PC-9 (cell line): ENCODE measurements around the gene MAMDC4. TPM values are rescaled to one million over a fixed set of nuclear protein-coding genes. Genes with fewer than 3 reads are reported as not detected.

Source experiments
- BruUV-seq: library from RNA; stranded (reverse); fragments of 400-500 nt; replicated peaks from 2 replicates; lab custom pipeline; 2021; lab: Mats Ljungman, UMichigan
- CTCF ChIA-PET: fragments of 300-600 bp; sonication (Branson Sonifier 250); formaldehyde crosslinking; loops from one replicate; lab custom pipeline; 2022; ENCODE audit warnings: antibody characterized with exemption; lab: Charles Lee
- POLR2A ChIA-PET: fragments of 300-600 bp; sonication (Branson Sonifier 250); formaldehyde crosslinking; loops from one replicate; lab custom pipeline; 2022; ENCODE audit warnings: antibody characterized with exemption; ENCODE audit not compliant: unreplicated experiment; lab: Charles Lee
- DNase-seq, 2 experiments: peaks; one replicate each; pipeline versions ENCODE4 v3.0.0 to v3.0.0-alpha.2; 2015 to 2022; ENCODE audit warnings: mixed read lengths in 1 of 2
- H2AFZ ChIP-seq: fragments of 200-600 bp; sonication (generic); 2 replicates; pipeline ENCODE4 v1.8.1; 2017; ENCODE audit warnings: antibody characterized with exemption
- H3F3A ChIP-seq: fragments of 200-600 bp; sonication (generic); 2 replicates; pipeline ENCODE4 v1.8.1; 2017; ENCODE audit warnings: antibody characterized with exemption, mild to moderate bottlenecking, low read depth; ENCODE audit not compliant: insufficient read depth
- H3K27ac ChIP-seq: fragments of 200-600 bp; sonication (generic); 2 replicates; pipeline ENCODE4 v1.6.1; 2016; ENCODE audit warnings: mixed run types
- H3K27me3 ChIP-seq: fragments of 200-600 bp; sonication (generic); 2 replicates; pipeline ENCODE4 v1.6.1; 2016; ENCODE audit warnings: low read depth, mixed run types; ENCODE audit not compliant: insufficient read depth
- H3K36me3 ChIP-seq: fragments of 200-600 bp; sonication (generic); 2 replicates; pipeline ENCODE4 v1.6.1; 2016; ENCODE audit warnings: low read depth, mixed run types
- H3K4me1 ChIP-seq: fragments of 200-600 bp; sonication (generic); replicated peaks from 2 replicates; pipeline ENCODE4 v1.6.1; 2016; ENCODE audit warnings: mixed run types; ENCODE audit not compliant: insufficient read depth
- H3K4me2 ChIP-seq: fragments of 200-600 bp; sonication (generic); 2 replicates; pipeline ENCODE4 v1.6.1; 2017; ENCODE audit warnings: mixed run types
- H3K4me3 ChIP-seq: fragments of 200-600 bp; sonication (generic); 2 replicates; pipeline ENCODE4 v1.6.1; 2016; ENCODE audit warnings: mixed run types
- H3K79me2 ChIP-seq: fragments of 200-600 bp; sonication (generic); 2 replicates; pipeline ENCODE4 v1.6.1; 2017; ENCODE audit warnings: low read depth, mixed run types
- H3K9me2 ChIP-seq: fragments of 200-600 bp; sonication (generic); 2 replicates; pipeline ENCODE4 v1.8.1; 2017; ENCODE audit warnings: mild to moderate bottlenecking; ENCODE audit not compliant: insufficient read depth
- H3K9me3 ChIP-seq: fragments of 200-600 bp; sonication (generic); 2 replicates; pipeline ENCODE4 v1.8.1; 2016; ENCODE audit warnings: low read depth; ENCODE audit not compliant: insufficient read depth
- H4K20me1 ChIP-seq: fragments of 200-600 bp; sonication (generic); 2 replicates; pipeline ENCODE4 v1.8.1; 2017; ENCODE audit not compliant: insufficient read depth
- EZH2 ChIP-seq: fragments of 200-600 bp; sonication (generic); IDR thresholded peaks from 2 replicates; pipeline ENCODE4 v1.8.0; 2017; ENCODE audit warnings: antibody characterized with exemption, low read depth
- intact Hi-C: fragments of 100-400 bp; cut with micrococcal nuclease; formaldehyde crosslinking; loops from one replicate; pipeline ENCODE4 v1.10.0; 2022; ENCODE audit not compliant: unreplicated experiment
- total RNA-seq: library from RNA; stranded (reverse); gene quantifications from 2 replicates; pipeline ENCODE4 v1.2.3, GENCODE V29; 2021
- TF ChIP-seq, protein P1 (sequence below): fragments of 200-600 bp; sonication (generic); conservative IDR thresholded peaks from 2 replicates; pipeline ENCODE4 v1.6.1; 2017; ENCODE audit warnings: mixed run types, antibody characterized with exemption, mild to moderate bottlenecking, moderate library complexity

Gene MAMDC4
- total RNA-seq, 1 experiment from 2014 or later, result 9.2 TPM

- no peak overlapping the region for H2AFZ ChIP-seq
- TF ChIP-seq EZH2, result no peak
- TF ChIP-seq, protein P1, sequence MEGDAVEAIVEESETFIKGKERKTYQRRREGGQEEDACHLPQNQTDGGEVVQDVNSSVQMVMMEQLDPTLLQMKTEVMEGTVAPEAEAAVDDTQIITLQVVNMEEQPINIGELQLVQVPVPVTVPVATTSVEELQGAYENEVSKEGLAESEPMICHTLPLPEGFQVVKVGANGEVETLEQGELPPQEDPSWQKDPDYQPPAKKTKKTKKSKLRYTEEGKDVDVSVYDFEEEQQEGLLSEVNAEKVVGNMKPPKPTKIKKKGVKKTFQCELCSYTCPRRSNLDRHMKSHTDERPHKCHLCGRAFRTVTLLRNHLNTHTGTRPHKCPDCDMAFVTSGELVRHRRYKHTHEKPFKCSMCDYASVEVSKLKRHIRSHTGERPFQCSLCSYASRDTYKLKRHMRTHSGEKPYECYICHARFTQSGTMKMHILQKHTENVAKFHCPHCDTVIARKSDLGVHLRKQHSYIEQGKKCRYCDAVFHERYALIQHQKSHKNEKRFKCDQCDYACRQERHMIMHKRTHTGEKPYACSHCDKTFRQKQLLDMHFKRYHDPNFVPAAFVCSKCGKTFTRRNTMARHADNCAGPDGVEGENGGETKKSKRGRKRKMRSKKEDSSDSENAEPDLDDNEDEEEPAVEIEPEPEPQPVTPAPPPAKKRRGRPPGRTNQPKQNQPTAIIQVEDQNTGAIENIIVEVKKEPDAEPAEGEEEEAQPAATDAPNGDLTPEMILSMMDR, result no peak
- no peak overlapping the region for H3K4me3 ChIP-seq
- no peak overlapping the region for H3K27ac ChIP-seq
- H4K20me1 ChIP-seq, result peaks cover 19% of the 10 kb centered on the region; the same call in 1 of the 2 replicates
- H3K27me3 ChIP-seq, result no peaks in the 10 kb centered on the region
- H3K4me2 ChIP-seq, result no peak overlapping the region
- intact Hi-C loops, result no loop called here
- ChIA-PET CTCF (no interaction called here), POLR2A (no interaction called here)
- no peaks in the 10 kb centered on the region for H3K9me3 ChIP-seq
- H3K79me2 ChIP-seq, result no peaks in the 10 kb centered on the region
- DNase-seq, result peak; percentile 12 to 21
- no TSS peak for BruUV-seq
- no peaks in the 10 kb centered on the region for H3K4me1 ChIP-seq
- 0 out of 2 replicates have a peak, but pooled peaks cover 8% of the 10 kb centered on the region for H3K36me3 ChIP-seq
- peaks cover 9% of the 10 kb centered on the region; the same call in 1 of the 2 replicates for H3F3A ChIP-seq
- no peaks in the 10 kb centered on the region for H3K9me2 ChIP-seq
Measured at GRCh38 chr9:136857581-136858412, 5.7 kb downstream of the MAMDC4 start.

DNA sequence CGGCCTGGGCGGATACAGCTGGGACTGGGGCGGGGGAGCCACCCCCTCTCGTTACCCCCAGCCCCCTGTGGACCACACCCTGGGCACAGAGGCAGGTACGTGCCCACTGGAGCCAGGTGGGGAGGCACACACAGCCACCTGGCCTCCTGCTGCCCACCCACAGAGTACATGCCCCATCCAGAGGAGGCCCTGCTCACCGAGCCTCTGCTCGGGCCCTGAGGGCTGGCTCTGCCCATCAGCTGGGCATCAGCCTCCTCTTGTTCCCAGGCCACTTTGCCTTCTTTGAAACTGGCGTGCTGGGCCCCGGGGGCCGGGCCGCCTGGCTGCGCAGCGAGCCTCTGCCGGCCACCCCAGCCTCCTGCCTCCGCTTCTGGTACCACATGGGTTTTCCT lies 6.3 kb downstream of the MAMDC4 start:
- Histone ChIP-seq H3K4me3 (no peak overlapping the region), H3K4me2 (no peak overlapping the region), H3K36me3 (0 out of 2 replicates have a peak, but pooled peaks cover 8% of the 10 kb centered on the region), H2AFZ (no peak overlapping the region), H3K27me3 (no peaks in the 10 kb centered on the region), H3K9me3 (no peaks in the 10 kb centered on the region), H3K4me1 (no peaks in the 10 kb centered on the region), H3K79me2 (no peaks in the 10 kb centered on the region; the same call in 1 of the 2 replicates), H3K9me2 (no peaks in the 10 kb centered on the region), H3K27ac (no peak overlapping the region), H3F3A (peaks cover 9% of the 10 kb centered on the region; the same call in 1 of the 2 replicates), H4K20me1 (peaks cover 18% of the 10 kb centered on the region)
- no TSS peak for BruUV-seq
- intact Hi-C loops, result no loop called here
- no peak for DNase-seq
- ChIA-PET CTCF (no interaction called here), POLR2A (no interaction called here)
- TF ChIP-seq EZH2, result no peak
- TF ChIP-seq, protein P1, result no peak

DNA sequence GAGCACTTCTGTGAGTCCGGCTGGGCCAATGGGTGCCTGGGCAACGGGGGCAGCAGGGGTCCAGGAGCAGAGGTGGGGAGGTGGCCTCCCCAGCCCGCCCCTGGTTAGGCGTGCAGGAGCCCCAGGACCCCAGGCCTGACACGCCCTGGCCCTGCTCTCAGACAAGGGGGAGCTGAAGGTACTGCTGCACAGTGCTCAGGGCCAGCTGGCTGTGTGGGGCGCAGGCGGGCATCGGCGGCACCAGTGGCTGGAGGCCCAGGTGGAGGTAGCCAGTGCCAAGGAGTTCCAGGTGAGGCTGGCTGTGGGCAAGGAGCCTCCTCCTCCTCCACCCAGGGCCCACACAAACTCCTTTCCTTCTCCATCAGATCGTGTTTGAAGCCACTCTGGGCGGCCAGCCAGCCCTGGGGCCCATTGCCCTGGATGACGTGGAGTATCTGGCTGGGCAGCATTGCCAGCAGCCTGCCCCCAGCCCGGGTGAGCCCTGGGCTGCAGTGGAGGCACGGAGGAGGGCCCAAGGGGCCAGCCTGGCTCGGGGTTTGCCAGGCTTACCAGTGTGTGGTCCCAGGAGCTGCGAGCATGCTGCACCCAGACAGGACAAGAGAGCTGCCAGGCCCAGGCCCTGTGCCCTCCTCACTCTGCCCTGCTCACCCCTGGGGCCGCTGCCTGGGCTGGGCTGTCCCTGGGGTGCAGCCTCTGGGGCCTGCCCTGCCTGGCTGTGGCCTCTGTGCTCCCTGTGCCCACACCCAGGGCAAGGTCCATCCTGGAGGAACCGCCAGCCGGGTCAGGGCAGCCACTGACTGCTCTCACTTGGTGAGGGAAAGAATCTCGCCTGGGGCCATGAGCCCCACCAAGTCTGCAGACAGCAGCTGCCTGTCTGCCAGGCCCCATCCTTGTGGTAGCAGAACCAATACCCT lies 7.0 kb downstream of the MAMDC4 start:
- TF ChIP-seq, protein P1, result no peak
- TF ChIP-seq EZH2, result no peak
- peak; percentile 28 to 78 for DNase-seq
- ChIA-PET POLR2A (interaction anchor here (1.1 kb wide), 1 partner anchor 42 kb away, joined by 5 read pairs; no protein-coding TSS in a partner anchor), CTCF (interaction anchor here (0.6 kb wide), 1 partner anchor 13 kb away, joined by 12 read pairs; no protein-coding TSS in a partner anchor)
- H3K4me3 ChIP-seq, result no peak overlapping the region
- no peak overlapping the region for H3K4me2 ChIP-seq
- no peaks in the 10 kb centered on the region for H3K4me1 ChIP-seq
- peaks cover 6% of the 10 kb centered on the region for H3K79me2 ChIP-seq
- H3K27me3 ChIP-seq, result no peaks in the 10 kb centered on the region
- H3F3A ChIP-seq, result peaks cover 9% of the 10 kb centered on the region; the same call in 1 of the 2 replicates
- no peaks in the 10 kb centered on the region for H3K9me3 ChIP-seq
- 0 out of 2 replicates have a peak, but pooled peaks cover 8% of the 10 kb centered on the region for H3K36me3 ChIP-seq
- peaks cover 22% of the 10 kb centered on the region for H4K20me1 ChIP-seq
- H2AFZ ChIP-seq, result no peak overlapping the region
- no TSS peak for BruUV-seq
- H3K9me2 ChIP-seq, result no peaks in the 10 kb centered on the region
- intact Hi-C loops, result no loop called here
- no peak overlapping the region for H3K27ac ChIP-seq
